Measurements from ENCODE around the gene FAM13B.

- TF ChIP-seq CTCF (conservative IDR thresholded peaks at IDR 0.05; ENCODE audit: low read length) (no peak), EZH2phosphoT487 (IDR thresholded peaks at IDR 0.05; ENCODE audit: borderline replicate concordance) (no peak)
Measured at GRCh38 chr5:137916923-137917322, 116.0 kb downstream of the FAM13B start.

Data from Loucy (cell line).